DOHH2 (cell line): ENCODE data around the gene ERC2.

Experiments
- H3F3A ChIP-seq: fragments of 200-600 bp; sonication (generic), shearing (Covaris generic); 2 replicates; pipeline ENCODE4 v1.6.0; 2016; ENCODE audit warnings: antibody characterized with exemption, mild to moderate bottlenecking; ENCODE audit not compliant: control insufficient read depth, insufficient read depth
- H3K27ac ChIP-seq: fragments of 200-600 bp; sonication (generic); 2 replicates; pipeline ENCODE4 v1.5.1; 2014; ENCODE audit warnings: low read depth, mild to moderate bottlenecking, low read length, moderate library complexity
- H3K27me3 ChIP-seq: fragments of 200-600 bp; sonication (generic); 2 replicates; pipeline ENCODE4 v1.6.1; 2014; ENCODE audit warnings: mild to moderate bottlenecking, low read length, mixed read lengths; ENCODE audit not compliant: control insufficient read depth
- H3K36me3 ChIP-seq: fragments of 200-600 bp; sonication (generic); 2 replicates; pipeline ENCODE4 v1.6.1; 2014; ENCODE audit warnings: mild to moderate bottlenecking, low read length, moderate library complexity, mixed read lengths; ENCODE audit not compliant: control insufficient read depth
- H3K4me1 ChIP-seq: fragments of 200-600 bp; sonication (generic); 2 replicates; pipeline ENCODE4 v1.6.1; 2014; ENCODE audit warnings: mild to moderate bottlenecking, low read length, mixed read lengths; ENCODE audit not compliant: control insufficient read depth
- H3K4me2 ChIP-seq: fragments of 200-600 bp; sonication (generic); 2 replicates; pipeline ENCODE4 v1.6.0; 2014; ENCODE audit warnings: mild to moderate bottlenecking, low read length, moderate library complexity
- H3K4me3 ChIP-seq: fragments of 200-600 bp; sonication (generic); 2 replicates; pipeline ENCODE4 v1.5.1; 2014; ENCODE audit warnings: mild to moderate bottlenecking, low read length, mixed read lengths
- H3K79me2 ChIP-seq: fragments of 200-600 bp; sonication (generic); 2 replicates; pipeline ENCODE4 v1.6.1; 2014; ENCODE audit warnings: mild to moderate bottlenecking, low read length, mixed read lengths; ENCODE audit not compliant: control insufficient read depth
- H3K9me2 ChIP-seq: fragments of 200-600 bp; sonication (generic); replicated peaks from 2 replicates; pipeline ENCODE4 v1.6.1; 2014; ENCODE audit warnings: mild to moderate bottlenecking, low read length, mixed read lengths; ENCODE audit not compliant: control insufficient read depth
- H3K9me3 ChIP-seq: fragments of 200-600 bp; sonication (generic); 2 replicates; pipeline ENCODE4 v1.6.1; 2014; ENCODE audit warnings: antibody characterized with exemption, low read length, mixed read lengths; ENCODE audit not compliant: control insufficient read depth, insufficient read depth
- H4K20me1 ChIP-seq: fragments of 200-600 bp; sonication (generic); 2 replicates; pipeline ENCODE4 v1.6.0; 2014; ENCODE audit warnings: low read depth, mild to moderate bottlenecking, antibody characterized with exemption, low read length, moderate library complexity; ENCODE audit not compliant: control insufficient read depth, insufficient read depth
- CTCF ChIP-seq: fragments of 200-600 bp; sonication (generic); IDR thresholded peaks from one replicate; pipeline ENCODE4 v1.5.1; 2014; ENCODE audit warnings: antibody characterized with exemption, mild to moderate bottlenecking, low read depth, low read length; ENCODE audit not compliant: poor library complexity, severe bottlenecking
- EZH2phosphoT487 ChIP-seq: fragments of 200-600 bp; sonication (generic); IDR thresholded peaks from 2 replicates; pipeline ENCODE4 v1.6.1; 2017; ENCODE audit warnings: borderline replicate concordance, mild to moderate bottlenecking, antibody characterized with exemption, low read length, moderate library complexity, mixed read lengths

The ERC2 gene

GRCh38 chr3:55524565-55525244, 943.6 kb downstream of the ERC2 start:
- Histone ChIP-seq H3K36me3 (no peaks in the 10 kb centered on the region), H3K9me2 (no peaks in the 10 kb centered on the region), H3K4me2 (no peak overlapping the region), H3K27ac (no peak overlapping the region), H3K9me3 (no peaks in the 10 kb centered on the region), H3K4me3 (no peak overlapping the region), H3K27me3 (no peaks in the 10 kb centered on the region), H3F3A (no peaks in the 10 kb centered on the region), H3K4me1 (no peaks in the 10 kb centered on the region), H4K20me1 (no peaks in the 10 kb centered on the region), H3K79me2 (no peaks in the 10 kb centered on the region)
- TF ChIP-seq CTCF = no peak
- TF ChIP-seq EZH2phosphoT487 = no peak

- Histone ChIP-seq H3K4me1 (no peaks in the 10 kb centered on the region), H3K9me2 (no peaks in the 10 kb centered on the region), H3K27me3 (no peaks in the 10 kb centered on the region), H3K36me3 (no peaks in the 10 kb centered on the region), H3K4me3 (no peak overlapping the region), H3K9me3 (no peaks in the 10 kb centered on the region), H3F3A (no peaks in the 10 kb centered on the region), H3K79me2 (no peaks in the 10 kb centered on the region), H3K27ac (no peak overlapping the region), H4K20me1 (no peaks in the 10 kb centered on the region), H3K4me2 (no peak overlapping the region)
- TF ChIP-seq EZH2phosphoT487 (no peak), CTCF (no peak)
Measured at GRCh38 chr3:55523471-55523870, 944.8 kb downstream of the ERC2 start.

GRCh38 chr3:55521738-55522421, 946.4 kb downstream of the ERC2 start:
- Histone ChIP-seq H4K20me1 (no peaks in the 10 kb centered on the region), H3K4me3 (no peak overlapping the region), H3K9me3 (no peaks in the 10 kb centered on the region), H3K79me2 (no peaks in the 10 kb centered on the region), H3F3A (no peaks in the 10 kb centered on the region), H3K4me2 (no peak overlapping the region), H3K36me3 (no peaks in the 10 kb centered on the region), H3K27ac (no peak overlapping the region), H3K4me1 (no peaks in the 10 kb centered on the region), H3K9me2 (no peaks in the 10 kb centered on the region), H3K27me3 (no peaks in the 10 kb centered on the region)
- TF ChIP-seq EZH2phosphoT487 (no peak), CTCF (no peak)
